ENCODE data around the gene OSCP1.

The OSCP1 gene

GRCh38 chr1:36443297-36443696 lies 7.0 kb downstream of the OSCP1 start:
- no peak for DNase-seq

- DNase-seq, result no peak
Observed at GRCh38 chr1:36442337-36442736, 7.9 kb downstream of the OSCP1 start.

GRCh38 chr1:36440646-36441045 lies 9.6 kb downstream of the OSCP1 start:
- DNase-seq, result no peak

- DNase-seq, result no peak
Observed at GRCh38 chr1:36440044-36440443, 10.2 kb downstream of the OSCP1 start.

GRCh38 chr1:36438715-36439114 lies 11.5 kb downstream of the OSCP1 start:
- no peak for DNase-seq

GRCh38 chr1:36436821-36437220 lies 13.4 kb downstream of the OSCP1 start:
- DNase-seq, result no peak

- no peak for DNase-seq
Observed at GRCh38 chr1:36433102-36433501, 17.1 kb downstream of the OSCP1 start.

GRCh38 chr1:36432616-36433015 lies 17.6 kb downstream of the OSCP1 start:
- no peak for DNase-seq

- DNase-seq, result no peak
Observed at GRCh38 chr1:36425791-36426190, 24.5 kb downstream of the OSCP1 start.

GRCh38 chr1:36421649-36422048 lies 28.6 kb downstream of the OSCP1 start:
- DNase-seq, result no peak

- DNase-seq, result peak; percentile 76
Observed at GRCh38 chr1:36420836-36421317, 29.4 kb downstream of the OSCP1 start.

GRCh38 chr1:36420409-36420808 lies 29.8 kb downstream of the OSCP1 start:
- no peak for DNase-seq

GRCh38 chr1:36419569-36419968 lies 30.7 kb downstream of the OSCP1 start:
- no peak for DNase-seq

GRCh38 chr1:36419140-36419539 lies 31.1 kb downstream of the OSCP1 start:
- DNase-seq, result no peak

GRCh38 chr1:36417931-36418330 lies 32.3 kb downstream of the OSCP1 start:
- no peak for DNase-seq

GRCh38 chr1:36415661-36416326 lies 34.5 kb downstream of the OSCP1 start:
- no peak for DNase-seq

- DNase-seq, result no peak
Observed at GRCh38 chr1:36414384-36414783, 35.9 kb downstream of the OSCP1 start.

- DNase-seq, result no peak
Observed at GRCh38 chr1:36411674-36412648, 38.3 kb downstream of the OSCP1 start.

GRCh38 chr1:36408479-36408878 lies 41.8 kb downstream of the OSCP1 start:
- DNase-seq, result no peak

- no peak for DNase-seq
Observed at GRCh38 chr1:36406440-36406839, 43.8 kb downstream of the OSCP1 start.

- DNase-seq, result no peak
Observed at GRCh38 chr1:36402504-36402890, 47.8 kb downstream of the OSCP1 start.

GRCh38 chr1:36401602-36402503 lies 48.4 kb downstream of the OSCP1 start:
- no peak for DNase-seq

Data from NCI-H1694 (cell line).